ENCODE measurements around the gene IL36B.

The IL36B gene

DNA sequence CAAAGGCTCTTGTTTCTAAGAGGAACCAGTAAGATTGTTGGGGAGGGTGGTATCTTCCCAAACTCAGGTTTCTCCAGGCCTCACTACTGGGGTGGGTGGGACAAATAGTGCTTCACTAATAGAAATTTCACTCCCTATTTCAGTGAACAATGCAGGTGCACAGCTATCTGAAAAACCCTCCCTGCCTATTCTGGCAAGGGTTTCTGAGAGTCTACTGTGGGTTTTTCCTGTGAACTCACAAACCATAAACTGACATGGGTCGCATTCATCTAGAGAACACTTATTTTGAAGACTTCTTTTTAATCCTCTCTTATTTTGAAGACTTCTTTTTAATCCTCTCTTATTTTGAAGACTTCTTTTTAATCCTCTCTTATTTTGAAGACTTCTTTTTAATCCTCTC lies 43.0 kb downstream of the IL36B start:
- DNase-seq (ENCODE audit: low spot score) = no peak

DNA sequence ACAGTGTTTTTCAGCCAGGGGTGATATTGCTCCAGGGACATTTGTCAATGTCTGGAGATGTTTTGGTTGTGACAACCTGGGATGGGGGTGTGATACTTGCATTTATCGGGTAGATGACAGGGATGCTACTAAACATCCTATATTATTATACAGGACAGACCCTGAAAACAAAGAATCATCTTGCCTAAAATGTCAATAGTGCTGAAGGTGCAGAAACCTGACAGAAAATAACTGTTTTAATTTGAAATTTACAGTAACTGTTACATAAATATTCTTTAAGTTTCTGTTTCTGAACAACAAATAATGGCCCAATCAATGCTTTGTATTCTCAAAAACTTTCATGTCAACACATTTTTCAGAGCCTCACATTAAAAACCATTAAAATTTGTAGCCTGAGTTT lies 45.4 kb downstream of the IL36B start:
- no peak for DNase-seq (ENCODE audit: low spot score)

DNA sequence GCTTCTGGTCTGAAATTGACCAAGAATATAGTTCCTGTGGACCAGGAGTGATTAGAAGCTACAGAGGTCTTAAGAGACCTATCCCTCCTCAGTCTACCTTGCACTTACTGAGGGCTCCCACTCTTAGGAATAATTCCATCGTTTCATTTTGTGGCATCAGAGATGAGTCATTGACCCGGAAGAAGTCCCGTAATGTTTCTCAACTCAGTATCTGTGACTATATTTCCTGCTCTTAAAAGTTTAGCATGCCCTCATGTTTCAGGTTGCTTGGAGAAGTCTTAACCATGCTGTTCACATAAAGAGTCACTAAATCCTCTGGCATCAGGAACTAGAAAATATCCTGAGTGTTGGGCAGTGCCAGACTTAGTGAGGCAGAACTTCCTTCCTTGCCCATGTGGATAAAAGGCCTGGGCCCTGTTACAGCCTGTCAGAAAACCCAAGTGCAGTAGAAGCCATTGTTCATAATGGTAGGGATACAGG lies 47.6 kb downstream of the IL36B start, which contains the start of gene IL36A:
Gene IL36A (plus strand): TSS at position 430 of the 480 bp plus-strand sequence. CDS start 413 bp downstream, outside the sequence.
- DNase-seq (ENCODE audit: low spot score) = no peak

DNA sequence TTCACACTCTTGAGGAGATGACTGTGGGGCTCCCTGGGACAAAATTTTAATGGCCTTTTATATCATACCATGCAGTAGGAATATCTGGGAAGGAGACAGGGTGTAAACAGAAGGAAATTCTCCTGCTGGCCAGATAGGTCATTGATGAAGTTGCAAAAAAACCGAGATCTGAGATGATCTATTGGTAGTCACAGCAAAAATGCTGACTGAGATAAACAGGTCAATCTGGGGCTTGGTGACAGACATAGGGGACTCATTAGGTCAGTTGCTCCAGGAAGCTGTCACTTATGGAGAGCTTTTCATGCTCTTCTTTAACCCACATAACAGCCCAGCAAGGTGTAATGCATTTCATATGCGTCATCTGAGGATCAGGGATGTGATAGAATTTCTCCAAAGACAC lies 50.0 kb downstream of the IL36B start:
- DNase-seq (ENCODE audit: low spot score) = no peak

DNA sequence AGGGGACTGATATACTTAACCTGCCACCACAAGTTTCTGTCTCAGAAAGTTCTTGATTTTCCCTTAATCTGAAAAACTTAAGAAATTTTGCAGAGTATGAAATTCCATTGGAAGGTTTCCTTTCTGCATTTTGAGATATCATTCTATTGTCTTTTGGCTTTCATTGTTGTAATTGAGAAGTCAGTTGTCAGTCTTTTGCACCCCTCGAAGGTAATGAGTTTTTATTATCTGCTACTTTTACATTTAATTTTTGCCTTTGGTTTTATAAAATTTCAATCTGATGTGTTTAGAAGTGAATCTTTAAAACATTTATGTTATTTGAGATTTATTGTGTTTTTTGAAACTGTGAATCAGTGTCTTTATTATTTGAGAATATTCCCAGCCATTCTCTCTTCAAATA lies 52.2 kb downstream of the IL36B start:
- no peak for DNase-seq (ENCODE audit: low spot score)

DNA sequence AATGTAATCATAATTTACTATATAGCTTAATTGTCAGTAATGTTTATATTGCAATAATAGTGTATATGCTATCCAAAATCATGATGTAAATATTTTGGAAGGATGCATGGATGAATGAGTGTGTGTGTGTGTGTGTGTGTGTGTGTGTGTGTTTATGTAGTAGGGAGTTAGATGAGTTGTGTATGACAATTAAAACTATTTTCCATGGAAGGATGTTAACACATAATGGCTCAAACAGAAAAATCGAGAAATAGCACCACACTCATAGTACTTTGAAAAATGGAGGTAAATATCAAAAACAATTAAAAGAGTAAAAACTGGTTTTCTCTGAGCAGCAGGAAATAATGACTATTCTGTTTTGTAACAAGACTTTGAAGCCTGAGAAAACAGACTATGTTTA lies 55.5 kb downstream of the IL36B start:
- DNase-seq (ENCODE audit: low spot score) = no peak

DNA sequence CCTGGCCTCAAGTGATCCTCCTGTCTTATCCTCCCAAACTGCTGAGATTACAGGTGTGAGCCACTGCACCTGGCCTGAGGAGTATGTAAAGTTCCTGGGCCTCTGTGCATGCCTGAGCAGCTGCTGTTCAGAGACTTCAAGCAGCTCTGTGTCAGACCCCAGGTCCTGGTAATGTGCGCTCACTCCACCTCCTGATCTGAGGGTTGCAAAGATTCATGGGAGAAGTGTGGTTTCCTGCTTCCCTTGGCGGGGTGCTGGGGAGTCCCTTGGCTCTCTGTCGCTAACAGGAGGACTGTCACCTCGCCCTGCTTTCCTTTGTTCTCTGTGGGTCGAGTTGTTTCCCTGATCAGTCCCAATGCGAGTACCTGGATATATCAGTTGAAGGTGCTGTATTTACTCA lies 56.0 kb downstream of the IL36B start:
- DNase-seq (ENCODE audit: low spot score) = no peak

DNA sequence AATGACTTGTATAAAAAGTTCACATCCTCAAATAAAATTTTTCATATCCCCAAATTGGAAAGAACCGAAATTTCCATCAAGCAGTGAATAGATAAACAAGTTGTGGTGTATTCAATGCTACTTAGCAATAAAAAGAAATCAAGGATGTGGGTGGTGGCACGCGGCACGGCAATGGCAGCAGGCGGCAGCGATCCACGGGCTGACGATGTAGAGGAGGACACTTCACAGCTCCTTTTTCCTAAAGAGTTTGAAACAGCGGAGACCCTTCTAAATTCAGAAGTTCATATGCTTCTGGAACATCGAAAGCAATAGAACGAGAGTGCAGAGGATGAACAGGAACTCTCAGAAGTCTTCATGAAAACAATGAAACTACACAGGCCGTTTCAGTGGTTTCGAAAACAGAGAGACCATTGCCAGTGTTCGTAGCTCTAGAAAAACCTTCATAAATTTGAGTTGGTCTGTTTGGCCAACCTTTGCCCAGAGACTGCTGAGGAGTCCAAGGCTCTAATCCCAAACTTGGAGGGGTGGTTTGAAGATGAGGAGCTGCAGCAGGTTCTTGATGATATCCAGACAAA lies 57.2 kb downstream of the IL36B start:
- no peak for DNase-seq (ENCODE audit: low spot score)

DNA sequence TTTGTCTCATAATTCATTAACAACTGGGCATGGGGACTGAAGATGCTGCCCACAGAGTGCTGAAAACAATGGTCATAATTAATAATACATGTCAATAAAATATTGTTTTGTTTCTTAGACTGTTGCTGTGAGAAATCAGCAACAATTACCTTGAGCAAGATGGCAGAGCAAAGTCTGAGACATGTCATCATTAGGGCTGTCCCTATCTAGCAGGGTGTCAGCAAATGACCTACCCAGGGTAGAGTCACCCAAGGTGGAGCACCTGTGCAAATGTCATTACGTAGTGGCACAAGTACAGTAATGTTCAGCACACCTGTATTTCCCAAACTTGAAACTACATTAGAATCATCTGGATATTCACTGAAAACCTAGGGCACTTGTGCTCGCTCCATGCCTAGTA lies 58.0 kb downstream of the IL36B start:
- no peak for DNase-seq (ENCODE audit: low spot score)

DNA sequence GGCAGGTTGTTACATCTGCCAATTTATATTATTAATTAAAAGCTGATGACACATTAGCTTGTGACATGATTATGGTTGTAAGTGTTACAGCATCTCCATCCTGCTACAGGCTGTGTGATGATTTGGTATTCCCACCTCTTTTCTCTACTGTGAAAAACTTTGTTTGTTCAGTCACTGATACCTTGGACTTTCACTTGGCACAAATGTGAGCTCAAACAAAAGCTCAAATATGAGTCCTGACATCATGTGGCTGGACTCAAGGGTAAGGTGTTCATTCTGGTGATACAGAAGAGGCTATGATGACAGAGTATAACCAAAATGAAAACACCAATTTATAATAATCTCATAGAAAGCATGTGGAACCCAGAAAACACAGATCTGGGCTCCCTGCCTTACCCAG lies 58.8 kb downstream of the IL36B start:
- no peak for DNase-seq (ENCODE audit: low spot score)

DNA sequence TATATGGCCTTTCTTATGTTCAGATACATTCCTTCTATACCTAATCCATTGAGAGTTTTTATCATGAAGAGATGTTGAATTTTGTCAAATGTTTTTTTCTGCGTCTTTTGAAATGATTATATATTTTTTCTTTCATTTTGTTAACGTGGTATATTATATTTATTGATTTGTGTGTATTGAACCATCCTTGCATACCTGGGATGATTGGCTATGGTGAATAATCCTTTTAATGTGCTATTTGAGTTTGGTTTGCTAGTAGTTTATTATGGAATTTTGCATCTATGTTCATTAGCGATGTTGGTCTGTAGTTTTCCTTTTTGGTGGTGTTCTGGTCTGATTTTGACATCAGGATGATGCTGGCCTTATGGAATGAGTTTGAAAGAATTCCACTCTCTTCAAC lies 63.1 kb downstream of the IL36B start:
- DNase-seq (ENCODE audit: low spot score) = no peak

DNA sequence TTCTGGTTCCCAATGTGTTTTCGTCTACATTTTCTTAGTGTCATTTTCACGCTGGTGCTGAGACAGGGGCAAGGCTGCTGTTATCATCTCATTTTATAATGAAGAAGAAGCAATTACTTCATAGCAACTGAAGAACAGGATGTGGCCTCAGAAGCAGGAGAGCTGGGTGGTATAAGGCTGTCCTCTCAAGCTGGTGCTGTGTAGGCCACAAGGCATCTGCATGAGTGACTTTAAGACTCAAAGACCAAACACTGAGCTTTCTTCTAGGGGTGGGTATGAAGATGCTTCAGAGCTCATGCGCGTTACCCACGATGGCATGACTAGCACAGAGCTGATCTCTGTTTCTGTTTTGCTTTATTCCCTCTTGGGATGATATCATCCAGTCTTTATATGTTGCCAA lies 67.6 kb downstream of the IL36B start:
- no peak for DNase-seq (ENCODE audit: low spot score)

DNA sequence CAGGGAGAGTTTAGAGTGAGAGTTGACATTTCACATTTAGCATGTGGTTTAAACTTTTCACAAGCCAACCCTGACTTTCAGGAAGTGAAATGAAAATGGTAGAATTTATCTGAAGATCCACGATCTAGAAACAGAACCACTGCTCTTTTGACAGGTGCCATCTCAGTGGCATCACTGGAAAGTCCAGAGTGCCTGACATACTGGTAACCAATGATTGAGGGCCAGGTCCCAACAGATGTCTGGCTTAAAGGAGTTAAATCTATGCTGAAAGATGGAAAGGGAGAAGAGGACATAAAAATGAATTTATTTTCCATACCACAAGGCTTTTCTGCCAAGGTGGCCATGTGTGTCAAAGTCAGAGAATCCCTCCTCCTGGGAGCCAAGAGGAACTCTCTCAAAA lies 72.1 kb downstream of the IL36B start:
- DNase-seq (ENCODE audit: low spot score) = no peak

DNA sequence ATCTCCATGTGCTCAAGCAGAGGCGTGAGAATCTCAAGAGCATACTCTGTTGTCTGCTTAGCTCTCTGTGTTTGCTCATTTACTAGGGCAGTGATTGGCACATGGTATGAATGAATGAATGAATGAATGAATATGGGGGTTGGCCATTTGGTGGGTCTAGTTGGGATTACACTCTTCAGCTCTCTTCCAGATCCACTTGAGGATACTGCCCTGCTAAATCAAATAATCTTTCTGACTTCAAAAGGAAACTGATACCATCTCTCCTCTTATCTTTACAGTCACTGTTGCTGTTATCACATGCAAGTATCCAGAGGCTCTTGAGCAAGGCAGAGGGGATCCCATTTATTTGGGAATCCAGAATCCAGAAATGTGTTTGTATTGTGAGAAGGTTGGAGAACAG lies 72.9 kb downstream of the IL36B start:
- DNase-seq (ENCODE audit: low spot score) = no peak

DNA sequence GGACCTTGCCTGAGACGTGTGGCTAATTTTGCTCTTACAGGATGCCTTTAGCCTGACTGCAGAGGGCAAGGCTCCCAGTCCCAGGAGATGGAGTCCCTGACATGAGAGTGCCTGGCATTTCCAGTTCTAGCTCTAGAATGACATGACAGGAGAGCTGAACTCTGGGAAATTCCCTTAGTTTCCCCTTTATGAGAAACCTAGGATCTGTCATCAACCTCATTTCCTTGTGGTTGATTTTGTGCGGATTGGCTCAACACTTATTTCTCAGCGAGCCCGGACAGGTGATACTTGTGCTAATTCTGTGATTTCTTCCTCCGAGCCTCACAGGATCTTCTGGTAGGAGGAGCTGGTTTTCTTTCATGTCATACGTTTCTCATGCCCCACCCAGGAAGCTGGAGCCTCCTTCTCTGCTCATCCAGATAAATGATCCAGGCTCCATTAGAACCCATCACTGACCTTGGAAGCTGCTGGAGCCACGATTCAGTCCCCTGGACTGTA lies 75.1 kb downstream of the IL36B start, which contains the start of gene IL36G:
Gene IL36G (plus strand): TSS at position 448 of the 498 bp plus-strand sequence. CDS start 633 bp downstream, outside the sequence.
- DNase-seq (ENCODE audit: low spot score) = no peak
